Measurements from ENCODE around the gene CFDP1. TPM values are rescaled to one million over a fixed set of nuclear protein-coding genes. Genes with fewer than 3 reads are reported as not detected.

The CFDP1 gene
- total RNA-seq, 1 experiment from 2014 or later, result 90.3 TPM

DNA sequence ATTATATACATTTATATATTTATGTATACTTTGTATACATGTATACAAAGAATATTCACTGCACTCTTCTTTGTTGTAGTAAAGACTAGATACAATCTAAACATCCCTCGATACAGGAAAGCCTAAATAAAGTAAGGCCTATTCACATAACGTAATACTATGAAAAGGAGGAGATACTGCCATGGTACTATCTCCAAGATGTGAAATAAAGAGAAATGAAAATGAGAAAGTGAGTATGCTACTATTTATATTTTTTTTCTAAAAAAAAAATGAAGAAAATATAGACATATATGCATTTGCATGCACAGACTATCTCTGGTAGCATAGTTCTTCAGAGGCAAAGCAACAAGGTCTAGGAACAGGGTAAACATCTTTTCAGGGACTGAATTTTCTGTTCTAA lies 19.4 kb downstream of the CFDP1 start:
- Histone ChIP-seq H3K4me1 (replicated peaks) (peaks cover 35% of the 10 kb centered on the region), H3K27me3 (replicated peaks) (no peaks in the 10 kb centered on the region), H3K27ac (no peak overlapping the region), H3K36me3 (peaks cover 27% of the 10 kb centered on the region), H3K4me3 (no peak overlapping the region), H3K9me3 (replicated peaks) (no peaks in the 10 kb centered on the region)
- no peak for DNase-seq (ENCODE audit: low read depth in 1 of 2, low spot score in 2 of 2)

DNA sequence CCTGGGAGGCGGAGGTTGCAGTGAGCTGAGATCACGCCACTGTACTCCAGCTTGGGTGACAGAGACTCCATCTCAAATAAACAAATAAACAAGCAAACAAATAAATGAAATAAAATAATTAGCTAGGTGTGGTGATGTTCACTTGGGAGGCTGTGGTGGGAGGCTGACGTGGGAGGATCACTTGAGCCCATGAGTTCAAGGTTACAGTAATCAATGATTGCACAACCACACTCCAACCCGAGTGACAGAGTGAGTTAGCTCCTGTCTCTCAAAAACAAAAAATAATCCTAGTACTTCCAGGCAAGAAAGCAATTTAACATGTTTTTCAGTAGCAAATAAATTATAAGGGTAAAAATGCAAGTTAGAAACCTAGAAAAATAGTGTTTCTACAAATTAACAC lies 26.4 kb downstream of the CFDP1 start:
- peaks cover 8% of the 10 kb centered on the region for H3K4me1 ChIP-seq (replicated peaks)
- H3K9me3 ChIP-seq (replicated peaks), result no peaks in the 10 kb centered on the region
- H3K27ac ChIP-seq, result no peak overlapping the region
- DNase-seq (ENCODE audit: low read depth in 1 of 2, low spot score in 2 of 2), result no peak
- H3K4me3 ChIP-seq, result no peak overlapping the region
- no peaks in the 10 kb centered on the region for H3K27me3 ChIP-seq (replicated peaks)
- H3K36me3 ChIP-seq, result peaks cover 38% of the 10 kb centered on the region

- H3K27me3 ChIP-seq (replicated peaks), result no peaks in the 10 kb centered on the region
- peaks cover 14% of the 10 kb centered on the region for H3K4me1 ChIP-seq (replicated peaks)
- H3K9me3 ChIP-seq (replicated peaks), result no peaks in the 10 kb centered on the region
- no peak overlapping the region for H3K4me3 ChIP-seq
- peak overlapping the region; percentile 60 for H3K27ac ChIP-seq
- H3K36me3 ChIP-seq, result peaks cover 18% of the 10 kb centered on the region
- peak in 1 of 2 experiments; percentile 41 for DNase-seq (ENCODE audit: low read depth in 1 of 2, low spot score in 2 of 2)
Measured at GRCh38 chr16:75402821-75403475, 30.4 kb downstream of the CFDP1 start.

DNA sequence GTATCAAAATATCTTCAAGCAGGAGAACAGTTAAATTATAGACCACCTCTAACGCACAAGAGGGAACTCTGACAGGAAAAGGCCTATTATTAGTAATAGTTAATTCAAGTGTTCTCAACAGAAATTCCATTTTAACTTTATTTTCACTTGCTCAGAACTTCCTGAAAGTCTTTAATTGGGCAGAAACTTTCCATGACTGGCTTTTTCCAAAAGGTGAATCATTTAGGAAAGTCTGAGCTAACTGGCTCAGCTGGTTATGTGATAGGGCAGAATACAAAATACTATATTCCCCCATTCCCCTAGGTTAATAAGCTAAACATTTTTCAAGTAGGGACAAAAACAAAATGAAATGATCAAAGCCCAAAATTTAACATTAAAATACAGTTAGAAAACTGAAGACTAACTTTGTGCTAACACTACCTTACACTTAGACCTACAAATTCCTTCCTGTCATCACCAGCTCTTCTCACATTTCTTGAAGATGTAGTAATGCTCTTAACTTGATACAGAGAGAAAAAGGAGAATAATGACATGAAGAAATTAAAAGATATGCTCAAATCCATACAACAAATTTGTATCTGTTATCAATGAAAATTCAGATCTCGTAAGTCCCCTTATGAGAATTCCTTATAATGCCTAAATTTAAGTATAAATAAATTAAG lies 31.0 kb downstream of the CFDP1 start:
- H3K27me3 ChIP-seq (replicated peaks), result no peaks in the 10 kb centered on the region

DNA sequence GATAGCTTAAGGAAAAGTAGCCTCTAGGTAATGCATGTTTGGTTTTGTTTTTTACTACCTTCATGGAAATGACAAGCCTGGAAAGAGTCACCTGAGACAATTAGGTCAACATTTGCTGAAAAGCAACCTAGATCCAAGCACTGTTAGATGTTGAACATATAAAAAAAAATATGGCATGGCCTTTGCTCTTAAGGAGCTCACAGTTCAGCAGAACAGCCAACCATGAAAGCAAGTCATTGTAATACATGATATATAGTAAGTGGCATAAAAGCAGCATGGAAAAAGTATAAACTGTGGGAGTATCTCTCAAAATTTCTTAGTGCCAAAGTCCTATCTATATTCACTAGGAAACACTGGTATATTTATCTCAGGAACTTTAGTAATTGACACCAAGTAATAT lies 31.6 kb downstream of the CFDP1 start:
- peaks cover 14% of the 10 kb centered on the region for H3K4me1 ChIP-seq (replicated peaks)
- no peak for DNase-seq (ENCODE audit: low read depth in 1 of 2, low spot score in 2 of 2)
- H3K27me3 ChIP-seq (replicated peaks), result no peaks in the 10 kb centered on the region
- H3K4me3 ChIP-seq, result no peak overlapping the region
- peak overlapping the region; percentile 60 for H3K27ac ChIP-seq
- peaks cover 21% of the 10 kb centered on the region for H3K36me3 ChIP-seq
- no peaks in the 10 kb centered on the region for H3K9me3 ChIP-seq (replicated peaks)

More for the DNA sequence above, 31.0 kb downstream of the CFDP1 start:
- no peak overlapping the region for H3K4me3 ChIP-seq
- H3K36me3 ChIP-seq, result peaks cover 21% of the 10 kb centered on the region
- no peaks in the 10 kb centered on the region for H3K9me3 ChIP-seq (replicated peaks)
- peaks cover 14% of the 10 kb centered on the region for H3K4me1 ChIP-seq (replicated peaks)
- peak overlapping the region; percentile 60 for H3K27ac ChIP-seq
- peak in 1 of 2 experiments; percentile 52 for DNase-seq (ENCODE audit: low read depth in 1 of 2, low spot score in 2 of 2)

DNA sequence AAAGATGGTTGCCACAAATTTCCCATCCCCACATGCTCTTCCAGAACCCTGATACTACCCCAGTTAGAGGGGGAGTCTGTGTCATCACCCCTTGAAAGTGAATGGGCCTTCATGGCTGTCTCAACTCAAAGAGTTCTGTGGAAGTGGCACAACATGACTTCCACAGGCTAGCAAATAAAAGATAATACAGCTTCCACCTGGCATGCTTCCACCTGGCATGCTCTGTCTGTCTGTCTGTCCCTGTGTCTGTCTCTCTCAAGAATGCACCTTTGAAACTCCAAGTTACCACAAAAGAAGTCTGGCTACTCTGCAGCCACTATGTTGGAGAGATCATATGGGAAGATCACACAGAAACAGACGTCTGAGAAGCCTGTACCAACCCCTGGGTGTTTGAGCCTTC lies 35.0 kb downstream of the CFDP1 start:
- Histone ChIP-seq H3K4me1 (replicated peaks) (peaks cover 14% of the 10 kb centered on the region), H3K36me3 (peaks cover 15% of the 10 kb centered on the region; the same call in 1 of the 2 replicates), H3K27me3 (replicated peaks) (no peaks in the 10 kb centered on the region), H3K4me3 (no peak overlapping the region), H3K9me3 (replicated peaks) (no peaks in the 10 kb centered on the region), H3K27ac (no peak overlapping the region)
- no peak for DNase-seq (ENCODE audit: low read depth in 1 of 2, low spot score in 2 of 2)

DNA sequence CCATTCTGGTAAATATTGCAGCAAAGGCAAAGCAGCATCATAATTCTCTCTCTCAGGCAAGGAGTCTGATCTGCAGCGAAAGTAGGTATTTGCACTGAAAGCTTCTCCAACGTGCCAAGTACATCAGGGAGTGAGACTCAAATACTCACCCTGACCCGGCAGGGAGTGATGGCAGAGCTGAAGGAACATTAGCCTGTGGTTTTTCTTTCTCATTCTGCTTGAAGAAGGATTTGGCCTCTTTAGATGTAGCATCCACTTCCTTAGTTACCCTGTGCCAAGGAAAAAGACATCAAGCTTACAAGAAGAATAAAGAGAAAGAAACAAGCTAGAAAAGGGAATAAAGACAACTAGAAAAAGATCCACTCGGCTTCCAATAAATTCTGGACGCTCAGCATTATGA lies 38.4 kb downstream of the CFDP1 start:
- no peak for DNase-seq (ENCODE audit: low read depth in 1 of 2, low spot score in 2 of 2)
- peaks cover 23% of the 10 kb centered on the region for H3K36me3 ChIP-seq
- H3K4me3 ChIP-seq, result no peak overlapping the region
- H3K27me3 ChIP-seq (replicated peaks), result no peaks in the 10 kb centered on the region
- H3K27ac ChIP-seq, result no peak overlapping the region
- H3K9me3 ChIP-seq (replicated peaks), result no peaks in the 10 kb centered on the region
- H3K4me1 ChIP-seq (replicated peaks), result peaks cover under 1% of the 10 kb centered on the region; the same call in 1 of the 2 replicates

GRCh38 chr16:75392906-75393305 lies 40.4 kb downstream of the CFDP1 start:
- peaks cover 24% of the 10 kb centered on the region for H3K36me3 ChIP-seq
- no peaks in the 10 kb centered on the region for H3K27me3 ChIP-seq (replicated peaks)
- no peaks in the 10 kb centered on the region for H3K9me3 ChIP-seq (replicated peaks)
- peaks cover 10% of the 10 kb centered on the region for H3K4me1 ChIP-seq (replicated peaks)
- no peak overlapping the region for H3K4me3 ChIP-seq
- H3K27ac ChIP-seq, result no peak overlapping the region
- no peak for DNase-seq (ENCODE audit: low read depth in 1 of 2, low spot score in 2 of 2)

DNA sequence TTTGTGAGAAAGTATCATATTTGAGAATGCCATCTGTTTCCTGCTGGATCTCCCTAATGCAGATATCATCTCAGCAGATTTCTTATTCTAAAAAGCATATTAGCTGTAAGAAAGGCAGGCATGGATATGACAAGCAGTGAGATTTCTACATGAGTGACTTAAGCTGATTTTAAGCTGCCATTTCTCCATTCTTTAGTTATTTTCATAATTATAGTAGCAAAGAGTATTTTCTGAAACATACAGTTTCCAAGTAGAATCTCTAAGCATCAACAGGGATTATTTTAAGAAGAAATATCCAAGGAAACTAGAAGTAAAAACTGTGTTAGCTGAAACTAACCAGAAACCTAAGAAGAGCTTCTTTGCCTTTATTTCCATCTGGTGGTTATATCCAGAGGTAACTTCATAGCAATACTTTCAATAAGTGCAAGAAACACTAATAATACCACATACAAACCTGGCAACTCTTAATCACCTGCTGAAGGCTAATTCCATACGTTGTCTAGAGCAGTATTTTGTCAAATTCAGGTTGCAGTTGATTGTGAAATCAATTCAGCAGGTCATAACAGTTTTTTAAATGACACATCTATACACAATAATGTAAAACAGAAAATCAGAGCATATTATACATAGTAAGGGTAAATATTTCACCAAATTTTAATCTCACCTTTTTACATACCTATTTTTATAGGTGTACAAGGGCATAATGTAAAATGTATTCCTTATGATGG lies 42.2 kb downstream of the CFDP1 start:
- Histone ChIP-seq H3K4me1 (replicated peaks) (peaks cover 10% of the 10 kb centered on the region), H3K27me3 (replicated peaks) (no peaks in the 10 kb centered on the region), H3K36me3 (peaks cover 22% of the 10 kb centered on the region), H3K9me3 (replicated peaks) (no peaks in the 10 kb centered on the region), H3K4me3 (no peak overlapping the region), H3K27ac (no peak overlapping the region)
- DNase-seq (ENCODE audit: low read depth in 1 of 2, low spot score in 2 of 2), result no peak

- Histone ChIP-seq H3K27me3 (replicated peaks) (no peaks in the 10 kb centered on the region), H3K27ac (no peak overlapping the region)
- DNase-seq (ENCODE audit: low read depth in 1 of 2, low spot score in 2 of 2), result no peak
Measured at GRCh38 chr16:75389096-75389690, 44.1 kb downstream of the CFDP1 start.

GRCh38 chr16:75387951-75388350 lies 45.4 kb downstream of the CFDP1 start:
- no peaks in the 10 kb centered on the region for H3K9me3 ChIP-seq (replicated peaks)
- H3K27me3 ChIP-seq (replicated peaks), result no peaks in the 10 kb centered on the region
- H3K27ac ChIP-seq, result no peak overlapping the region
- peaks cover 10% of the 10 kb centered on the region for H3K4me1 ChIP-seq (replicated peaks)
- no peak for DNase-seq (ENCODE audit: low read depth in 1 of 2, low spot score in 2 of 2)
- H3K4me3 ChIP-seq, result no peak overlapping the region
- peaks cover 8% of the 10 kb centered on the region for H3K36me3 ChIP-seq

More at GRCh38 chr16:75389096-75389690, 44.1 kb downstream of the CFDP1 start:
- Histone ChIP-seq H3K36me3 (peaks cover 14% of the 10 kb centered on the region), H3K9me3 (replicated peaks) (no peaks in the 10 kb centered on the region), H3K4me1 (replicated peaks) (peaks cover 10% of the 10 kb centered on the region), H3K4me3 (no peak overlapping the region)

GRCh38 chr16:75385507-75386152 lies 47.7 kb downstream of the CFDP1 start:
- Histone ChIP-seq H3K9me3 (replicated peaks) (no peaks in the 10 kb centered on the region), H3K27ac (no peak overlapping the region), H3K4me1 (replicated peaks) (peaks cover 19% of the 10 kb centered on the region), H3K4me3 (no peak overlapping the region), H3K36me3 (peaks cover 2% of the 10 kb centered on the region; the same call in 1 of the 2 replicates), H3K27me3 (replicated peaks) (no peaks in the 10 kb centered on the region)
- DNase-seq (ENCODE audit: low read depth in 1 of 2, low spot score in 2 of 2), result peak in 1 of 2 experiments; percentile 52

GRCh38 chr16:75383141-75383540 lies 50.2 kb downstream of the CFDP1 start:
- H3K36me3 ChIP-seq, result no peaks in the 10 kb centered on the region; the same call in 1 of the 2 replicates
- no peak overlapping the region for H3K4me3 ChIP-seq
- no peak overlapping the region for H3K27ac ChIP-seq
- H3K4me1 ChIP-seq (replicated peaks), result peaks cover 33% of the 10 kb centered on the region
- no peaks in the 10 kb centered on the region for H3K9me3 ChIP-seq (replicated peaks)
- DNase-seq (ENCODE audit: low read depth in 1 of 2, low spot score in 2 of 2), result no peak
- no peaks in the 10 kb centered on the region for H3K27me3 ChIP-seq (replicated peaks)
